ENCODE measurements around the gene CD244. TPM values are rescaled to one million over a fixed set of nuclear protein-coding genes. Genes with fewer than 3 reads are reported as not detected.

Gene CD244
- polyA plus RNA-seq, 2 of the 4 experiments (the other 2 are of a cell fraction), result 0.03 TPM; not detected in 1

DNA sequence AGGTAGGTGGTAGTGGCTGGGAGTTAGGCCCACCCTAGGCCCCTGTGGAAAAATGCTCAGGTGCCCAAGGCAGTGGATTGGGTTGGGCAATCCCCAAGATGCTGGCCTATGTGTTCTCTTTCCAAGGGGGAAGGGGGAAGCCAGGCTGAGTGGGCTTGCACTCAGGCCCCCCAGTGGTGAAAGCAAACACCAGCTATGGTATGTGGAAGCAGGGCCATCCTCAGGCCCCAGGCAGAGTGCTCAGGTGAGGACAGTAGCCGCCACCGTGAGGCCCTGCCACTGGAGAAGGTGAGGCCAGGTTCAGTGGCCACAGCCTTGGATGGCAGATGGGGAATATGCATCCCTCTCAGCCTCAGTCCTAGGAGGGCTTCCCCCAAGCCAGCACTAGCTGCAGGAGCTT is 54.9 kb downstream of the CD244 start:
- ChIA-PET POLR2A (no interaction called here), CTCF (interaction anchor here (1.4 kb wide), 1 partner anchor 28 kb away, joined by 4 read pairs; no protein-coding TSS in a partner anchor)
- no peak overlapping the region for H3K27ac ChIP-seq
- H3K4me2 ChIP-seq, result no peak overlapping the region
- WGBS (ENCODE audit: missing lambda C conversion rate), result 90% methylated on average over 2 of the region's 2 CpGs
- H3K9me3 ChIP-seq, result peaks cover 26% of the 10 kb centered on the region
- FAIRE-seq (no peak), DNase-seq (ENCODE audit: low read depth in 1 of 2, low spot score in 1 of 2) (no peak), ATAC-seq (no peak)
- no peak for TF ChIP-seq CTCF (IDR thresholded peaks at IDR 0.05)
- TF ChIP-seq SREBF2 (IDR thresholded peaks at IDR 0.05), result no peak
- no peak for TF ChIP-seq CHD4 (IDR thresholded peaks at IDR 0.05; ENCODE audit: borderline replicate concordance)
- no peak for TF ChIP-seq CBX2 (IDR thresholded peaks at IDR 0.05; ENCODE audit: borderline replicate concordance, low read depth)
- no peak for TF ChIP-seq HOXB13 (CRISPR knock-in tag; IDR thresholded peaks at IDR 0.05; ENCODE audit: low read depth)
- no peak for TF ChIP-seq HOXB5 (CRISPR knock-in tag; IDR thresholded peaks at IDR 0.05)
- no peak for TF ChIP-seq RARB (CRISPR knock-in tag; IDR thresholded peaks at IDR 0.05)
- no peak for TF ChIP-seq NPAS2 (CRISPR knock-in tag; IDR thresholded peaks at IDR 0.05; ENCODE audit: borderline replicate concordance)
- TF ChIP-seq EP300 (IDR thresholded peaks at IDR 0.05), result no peak
- no peak for TF ChIP-seq ZC3H11A (IDR thresholded peaks at IDR 0.05)
- peaks cover under 1% of the 10 kb centered on the region; the same call in 2 of the 3 replicates for H3K4me1 ChIP-seq
- H3K4me3 ChIP-seq, result no peak overlapping the region

DNA sequence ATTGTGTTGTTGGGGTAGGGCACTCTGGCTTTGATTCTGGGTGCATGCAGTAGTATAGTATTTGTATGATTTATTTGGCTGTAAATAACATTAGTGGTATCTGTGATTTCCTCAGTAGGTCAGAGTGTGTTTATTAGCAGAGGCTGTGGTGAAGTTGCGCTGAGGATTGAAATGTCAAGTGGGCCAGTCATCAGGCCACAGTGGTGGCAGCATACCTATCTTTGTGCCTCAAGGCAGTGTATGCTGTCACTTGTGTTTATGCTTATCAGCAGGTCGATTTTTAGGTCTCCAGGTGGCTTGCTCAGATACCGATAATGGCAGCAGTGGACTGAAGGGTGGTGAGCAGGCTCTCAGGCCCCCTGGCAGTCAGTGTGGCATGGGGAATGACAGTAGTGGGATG is 55.4 kb downstream of the CD244 start:
- FAIRE-seq, result no peak
- H3K4me1 ChIP-seq, result no peaks in the 10 kb centered on the region
- POLR2A ChIA-PET, result no interaction called here
- TF ChIP-seq EHMT2 (IDR thresholded peaks at IDR 0.05; ENCODE audit: low read depth) (no peak), HES2 (IDR thresholded peaks at IDR 0.05) (no peak), HOXA7 (CRISPR knock-in tag; IDR thresholded peaks at IDR 0.05) (no peak), KDM1A (IDR thresholded peaks at IDR 0.05; ENCODE audit: low read depth) (no peak), FOSB (CRISPR knock-in tag; IDR thresholded peaks at IDR 0.05) (no peak), JUNB (IDR thresholded peaks at IDR 0.05) (no peak), EHF (CRISPR knock-in tag; IDR thresholded peaks at IDR 0.05) (no peak), NFE2L2 (conservative IDR thresholded peaks at IDR 0.05; ENCODE audit: low read length) (no peak), NR3C1 (IDR thresholded peaks at IDR 0.05) (no peak)
- TF ChIP-seq, protein P1, sequence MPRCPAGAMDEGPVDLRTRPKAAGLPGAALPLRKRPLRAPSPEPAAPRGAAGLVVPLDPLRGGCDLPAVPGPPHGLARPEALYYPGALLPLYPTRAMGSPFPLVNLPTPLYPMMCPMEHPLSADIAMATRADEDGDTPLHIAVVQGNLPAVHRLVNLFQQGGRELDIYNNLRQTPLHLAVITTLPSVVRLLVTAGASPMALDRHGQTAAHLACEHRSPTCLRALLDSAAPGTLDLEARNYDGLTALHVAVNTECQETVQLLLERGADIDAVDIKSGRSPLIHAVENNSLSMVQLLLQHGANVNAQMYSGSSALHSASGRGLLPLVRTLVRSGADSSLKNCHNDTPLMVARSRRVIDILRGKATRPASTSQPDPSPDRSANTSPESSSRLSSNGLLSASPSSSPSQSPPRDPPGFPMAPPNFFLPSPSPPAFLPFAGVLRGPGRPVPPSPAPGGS (IDR thresholded peaks at IDR 0.05), result no peak
- peaks cover 26% of the 10 kb centered on the region for H3K9me3 ChIP-seq
- WGBS (ENCODE audit: missing lambda C conversion rate), result 64% methylated on average over 3 of the region's 3 CpGs
- ATAC-seq, result no peak
- H3K27ac ChIP-seq, result no peak overlapping the region
- no peak overlapping the region for H3K4me2 ChIP-seq
- H3K4me3 ChIP-seq, result no peak overlapping the region
- CTCF ChIA-PET, result interaction anchor here (1.4 kb wide), 1 partner anchor 28 kb away, joined by 4 read pairs; no protein-coding TSS in a partner anchor
- no peak for DNase-seq (ENCODE audit: low read depth in 1 of 2, low spot score in 1 of 2)

DNA sequence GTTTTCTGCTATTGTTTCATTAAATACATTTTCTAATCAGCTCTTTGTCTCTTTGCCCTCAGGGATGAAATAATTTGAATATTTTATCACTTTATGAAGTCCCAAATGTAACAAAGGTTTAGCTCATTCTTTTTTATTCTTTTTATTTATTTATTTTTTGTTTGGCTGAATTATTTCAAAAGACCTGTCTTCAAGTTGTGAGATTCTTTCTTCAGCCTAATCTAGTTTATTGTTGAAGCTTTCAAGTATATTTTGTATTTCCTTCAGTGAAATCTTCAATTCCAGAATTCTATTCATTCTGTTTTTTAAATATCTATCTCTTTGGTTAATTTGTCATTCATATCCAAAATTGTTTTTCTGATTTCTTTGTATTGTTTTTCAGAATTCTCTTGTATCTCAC is 55.9 kb downstream of the CD244 start:
- POLR2A ChIA-PET, result no interaction called here
- FAIRE-seq, result no peak

More for the DNA sequence above, 55.9 kb downstream of the CD244 start:
- Histone ChIP-seq H3K4me1 (no peaks in the 10 kb centered on the region), H3K4me2 (no peak overlapping the region), H3K27ac (no peak overlapping the region), H3K9me3 (peaks cover 26% of the 10 kb centered on the region), H3K4me3 (no peak overlapping the region)
- no peak for TF ChIP-seq USF2 (IDR thresholded peaks at IDR 0.05)
- peak; percentile 27; the same call in 1 of the 2 replicates for TF ChIP-seq ZSCAN20 (CRISPR knock-in tag; IDR thresholded peaks at IDR 0.05)
- TF ChIP-seq SREBF2 (IDR thresholded peaks at IDR 0.05), result no peak
- TF ChIP-seq ESRRA (IDR thresholded peaks at IDR 0.05; ENCODE audit: borderline replicate concordance, low read length), result no peak
- ATAC-seq, result no peak
- CTCF ChIA-PET, result no interaction called here
- DNase-seq (ENCODE audit: low read depth in 1 of 2, low spot score in 1 of 2), result no peak
